GM10266 (cell line): ENCODE data around the gene FBXL16.

Experiments used
- DNase-seq: peaks from one replicate; pipeline ENCODE4 v3.0.0; 2012; ENCODE audit errors: extremely low spot score
- TF ChIP-seq, protein P1 (sequence below): IDR thresholded peaks from 2 replicates; pipeline ENCODE4 v1.5.1; 2012; ENCODE audit warnings: mild to moderate bottlenecking, low read depth; ENCODE audit not compliant: control insufficient read depth, insufficient read depth; ENCODE audit errors: missing control alignments

Gene FBXL16

DNA sequence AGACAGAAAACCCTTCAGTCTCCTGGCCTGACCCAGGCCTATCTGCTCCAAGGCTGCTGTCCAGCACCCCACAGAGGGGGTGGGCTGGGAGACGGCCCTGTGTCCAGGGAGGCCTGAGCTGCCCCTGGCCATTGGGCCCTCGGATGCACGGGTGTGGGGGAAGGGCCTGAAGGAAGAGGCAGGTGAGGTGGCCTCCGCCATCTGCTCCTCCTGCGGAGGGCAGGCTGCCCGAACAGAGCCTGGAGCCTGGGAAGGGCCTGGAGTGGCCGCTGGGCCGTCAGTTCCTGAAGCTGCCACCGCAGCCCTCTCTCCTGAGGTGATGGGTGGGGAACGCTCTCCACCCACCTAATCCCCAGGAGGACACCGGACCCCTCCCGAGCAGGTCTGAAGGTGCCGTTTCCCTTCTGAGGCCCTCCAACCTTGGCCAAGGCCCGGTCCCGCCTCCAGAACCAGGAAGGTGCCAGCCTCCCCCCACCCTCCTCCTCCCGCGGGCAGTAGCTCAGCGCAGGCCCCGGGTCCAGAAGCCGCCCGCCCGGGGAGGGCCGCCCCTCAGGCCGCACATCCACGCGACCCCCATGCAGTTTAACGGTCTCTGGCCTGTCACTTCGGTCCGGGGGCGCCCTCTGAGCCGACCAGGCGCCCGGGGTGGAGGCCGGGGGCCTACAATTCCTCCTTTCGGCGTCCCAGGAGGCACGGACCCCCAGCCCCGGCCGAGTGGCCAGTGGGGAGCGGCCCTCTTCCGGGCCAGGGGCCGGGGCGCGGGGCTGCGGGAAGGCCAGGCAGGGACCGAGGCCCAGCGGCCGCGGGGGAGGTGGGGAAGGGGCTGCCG lies 835 bp downstream of the FBXL16 start:
- TF ChIP-seq, protein P1, sequence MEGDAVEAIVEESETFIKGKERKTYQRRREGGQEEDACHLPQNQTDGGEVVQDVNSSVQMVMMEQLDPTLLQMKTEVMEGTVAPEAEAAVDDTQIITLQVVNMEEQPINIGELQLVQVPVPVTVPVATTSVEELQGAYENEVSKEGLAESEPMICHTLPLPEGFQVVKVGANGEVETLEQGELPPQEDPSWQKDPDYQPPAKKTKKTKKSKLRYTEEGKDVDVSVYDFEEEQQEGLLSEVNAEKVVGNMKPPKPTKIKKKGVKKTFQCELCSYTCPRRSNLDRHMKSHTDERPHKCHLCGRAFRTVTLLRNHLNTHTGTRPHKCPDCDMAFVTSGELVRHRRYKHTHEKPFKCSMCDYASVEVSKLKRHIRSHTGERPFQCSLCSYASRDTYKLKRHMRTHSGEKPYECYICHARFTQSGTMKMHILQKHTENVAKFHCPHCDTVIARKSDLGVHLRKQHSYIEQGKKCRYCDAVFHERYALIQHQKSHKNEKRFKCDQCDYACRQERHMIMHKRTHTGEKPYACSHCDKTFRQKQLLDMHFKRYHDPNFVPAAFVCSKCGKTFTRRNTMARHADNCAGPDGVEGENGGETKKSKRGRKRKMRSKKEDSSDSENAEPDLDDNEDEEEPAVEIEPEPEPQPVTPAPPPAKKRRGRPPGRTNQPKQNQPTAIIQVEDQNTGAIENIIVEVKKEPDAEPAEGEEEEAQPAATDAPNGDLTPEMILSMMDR = no peak
- DNase-seq = no peak

DNA sequence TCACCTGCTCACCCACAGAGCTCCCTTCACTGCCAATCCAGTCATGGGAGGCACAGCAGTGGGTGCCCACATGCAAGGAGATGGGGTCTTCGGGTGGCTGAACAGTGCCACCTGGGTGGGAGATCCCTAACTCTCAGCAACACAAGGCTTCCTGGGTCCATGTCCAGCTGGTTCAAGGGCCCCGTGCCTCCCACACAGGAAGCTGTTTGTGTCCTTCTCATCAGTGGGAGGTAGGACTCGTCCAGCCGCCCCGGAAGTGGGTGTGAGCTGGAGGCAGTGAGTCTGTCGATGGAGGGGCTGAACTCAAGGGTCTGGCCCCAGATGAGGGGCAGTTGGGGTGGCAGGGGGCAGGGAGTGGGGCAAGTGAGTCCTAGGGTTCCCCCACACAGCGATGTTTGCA lies 1.6 kb downstream of the FBXL16 start:
- no peak for DNase-seq
- TF ChIP-seq, protein P1 = no peak

DNA sequence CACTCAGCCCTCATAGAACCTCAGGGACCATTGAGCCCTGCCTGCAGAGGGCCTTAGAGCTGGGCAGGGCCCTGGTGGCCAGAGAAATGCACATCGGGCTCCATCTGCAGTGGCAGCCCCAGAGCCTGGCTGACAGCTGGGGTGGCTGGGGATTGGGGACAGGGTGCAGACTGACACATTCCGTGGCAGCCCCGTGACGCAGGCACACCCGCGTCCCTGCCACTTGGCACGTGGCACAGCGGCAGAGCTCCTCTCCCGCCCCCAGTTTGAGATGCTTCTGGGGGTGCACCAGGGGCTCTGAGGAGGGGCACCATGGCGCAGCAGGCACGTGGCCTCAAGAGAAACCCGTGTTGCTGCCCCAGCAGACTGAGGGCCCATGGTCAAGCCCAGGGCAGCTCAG lies 2.2 kb downstream of the FBXL16 start:
- DNase-seq = no peak
- TF ChIP-seq, protein P1 = no peak

DNA sequence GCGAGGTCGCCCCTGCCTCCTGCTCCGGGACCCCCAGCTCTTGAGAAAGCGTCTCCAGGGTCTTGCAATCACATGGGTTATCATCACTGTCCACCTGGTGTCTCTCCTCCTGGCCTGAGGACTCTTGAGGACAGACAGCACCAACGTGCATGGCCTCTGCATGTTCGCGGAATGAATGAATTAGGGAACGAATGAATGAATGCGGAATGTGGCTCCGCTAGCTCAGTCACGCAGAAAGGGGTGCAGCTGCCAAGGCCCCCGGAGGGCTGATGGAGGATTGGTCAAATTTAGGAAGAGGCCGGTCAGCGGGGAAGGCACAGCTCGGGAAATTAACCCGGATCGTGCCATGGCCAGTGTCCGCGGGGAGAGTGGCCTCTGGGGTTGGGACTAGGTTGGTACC lies 3.3 kb downstream of the FBXL16 start:
- TF ChIP-seq, protein P1 = no peak
- DNase-seq = no peak

DNA sequence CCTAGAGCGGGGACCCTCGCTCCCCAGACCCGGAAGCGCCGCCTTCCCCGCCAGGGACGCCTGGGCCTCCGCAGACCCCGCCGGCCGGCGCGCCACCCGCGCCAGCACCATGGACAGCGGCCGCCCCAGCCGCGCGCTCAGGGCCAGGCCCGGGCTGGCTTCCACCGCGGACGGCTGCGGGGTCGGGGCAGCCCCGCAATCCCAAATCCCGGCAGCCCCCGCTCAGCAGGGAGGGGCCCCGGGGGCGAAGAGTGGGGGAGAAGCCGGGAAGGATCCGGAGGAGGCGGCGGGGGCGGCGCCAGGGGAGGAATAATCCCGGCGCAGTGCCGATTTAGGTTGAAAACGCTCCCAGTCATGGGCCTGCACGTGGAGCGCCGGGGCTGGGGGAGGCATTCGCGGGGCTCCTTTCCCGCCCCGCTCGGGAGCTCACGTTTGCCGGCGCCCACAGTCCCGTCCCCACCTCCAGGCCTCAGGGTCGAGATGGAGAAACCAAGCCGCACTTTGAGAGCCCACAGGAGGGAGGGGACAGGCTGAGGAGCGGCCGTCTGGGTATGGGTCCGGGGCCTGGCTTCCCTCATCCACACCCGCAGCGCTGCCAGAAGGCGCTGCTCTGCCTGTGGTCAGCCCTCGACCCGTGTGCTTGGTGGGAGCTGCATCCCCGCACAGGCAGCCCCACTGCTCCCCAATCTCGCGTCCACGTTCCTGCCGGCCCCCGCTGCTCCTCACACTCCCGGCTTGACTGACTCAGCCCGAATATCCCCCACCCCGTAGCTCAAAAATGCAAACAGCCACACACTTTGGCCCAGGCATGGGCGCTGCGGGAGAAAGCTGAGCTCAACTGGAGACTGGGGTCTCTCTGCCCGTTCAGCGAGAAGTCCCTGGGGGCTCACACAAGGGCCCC lies 4.7 kb downstream of the FBXL16 start:
- TF ChIP-seq, protein P1 = no peak
- peak; percentile 74 for DNase-seq

DNA sequence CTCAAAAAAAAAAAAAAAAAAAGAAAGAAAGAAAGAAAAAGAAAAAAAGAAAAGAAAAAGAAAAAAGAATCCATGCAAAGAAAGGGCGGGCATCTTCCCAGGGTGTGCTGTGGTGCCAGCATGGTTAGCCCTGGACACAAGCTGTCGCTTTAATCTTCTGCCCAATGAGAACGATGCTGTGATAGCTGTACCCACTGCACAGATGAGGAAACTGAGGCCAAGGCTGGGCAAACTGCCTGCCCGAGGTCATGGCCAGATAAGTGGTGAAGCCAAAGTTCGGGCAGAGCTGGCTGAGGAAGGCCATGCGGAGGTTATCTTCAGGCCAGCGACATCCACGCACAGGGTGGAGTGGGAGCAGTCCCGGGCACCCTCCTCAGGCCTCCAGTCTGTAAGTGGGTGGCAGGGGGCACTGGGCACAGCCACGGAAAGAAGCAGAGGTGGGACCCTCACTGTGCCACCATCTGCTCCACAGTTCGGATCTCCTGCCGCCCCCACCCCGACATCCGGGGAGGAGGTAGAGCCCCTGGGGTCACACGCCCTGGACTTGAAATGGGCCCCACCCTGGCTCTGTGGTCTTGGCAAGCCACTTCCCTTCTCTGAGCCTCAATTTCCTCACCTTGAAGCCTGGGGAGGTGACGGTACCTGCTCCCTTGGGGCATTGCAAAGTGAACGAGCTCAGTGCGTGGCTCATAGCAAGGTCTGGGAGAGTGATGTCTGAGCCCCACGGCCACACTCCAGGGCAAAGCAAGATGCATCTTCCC lies 6.5 kb downstream of the FBXL16 start:
- DNase-seq = no peak
- TF ChIP-seq, protein P1 = no peak
